Peyer's patch (tissue), 4 donors: ENCODE results near the gene LDLRAD3. TPM values are rescaled to one million over a fixed set of nuclear protein-coding genes. Genes with fewer than 3 reads are reported as not detected.

ENCODE experiments used
- DNase-seq, 3 donors: peaks; one replicate each; pipeline ENCODE4 v3.0.0-alpha.2; 2017 to 2019
- H3K27ac ChIP-seq, 4 donors: fragments of 200-600 bp; sonication (generic); one replicate each; pipeline ENCODE4 v1.5.1; 2016 to 2019
- H3K27me3 ChIP-seq, 2 donors: fragments of 200-600 bp; sonication (generic); one replicate each; pipeline ENCODE4 v1.5.1; 2019
- H3K36me3 ChIP-seq, 3 donors: fragments of 200-600 bp; sonication (generic); one replicate each; pipeline ENCODE4 v1.5.1; 2016 to 2019
- H3K4me1 ChIP-seq, 4 donors: fragments of 200-600 bp; sonication (generic); one replicate each; pipeline ENCODE4 v1.5.1; 2016 to 2019
- H3K4me3 ChIP-seq, 4 donors: fragments of 200-600 bp; sonication (generic); 1 replicate in 3 of 4; 2 replicates in 1 of 4; pipeline ENCODE4 v1.5.1; 2016 to 2019; ENCODE audit warnings: mild to moderate bottlenecking in 1 of 4
- H3K9me3 ChIP-seq, 4 donors: fragments of 200-600 bp; sonication (generic); one replicate each; pipeline ENCODE4 v1.5.1; 2016 to 2019; ENCODE audit warnings: mild to moderate bottlenecking in 1 of 4
- CTCF ChIP-seq, 6 experiments: fragments of 450-650 bp in 4 of 6; fragments of 200-600 bp in 2 of 6; sonication (generic) in 1 of 6; IDR thresholded peaks; one replicate each; pipeline ENCODE4 v1.5.1; 2017 to 2019; ENCODE audit warnings: antibody characterized with exemption in 6 of 6, mild to moderate bottlenecking in 3 of 6, moderate library complexity in 1 of 6
- POLR2A ChIP-seq, 2 donors: fragments of 450-650 bp; IDR thresholded peaks; one replicate each; pipeline ENCODE4 v1.5.1; 2017; ENCODE audit warnings: antibody characterized with exemption in 2 of 2, mild to moderate bottlenecking in 2 of 2, moderate library complexity in 2 of 2
- total RNA-seq, 4 donors: library from RNA; depleted of rRNA; stranded (reverse); fragments of >200 nt; gene quantifications; one replicate each; pipeline ENCODE4 v1.1.0, GENCODE V29; 2016

LDLRAD3 gene
- total RNA-seq, 4 donors from 2014 or later: 1.2 to 14.0 (median 4.8) TPM

DNA sequence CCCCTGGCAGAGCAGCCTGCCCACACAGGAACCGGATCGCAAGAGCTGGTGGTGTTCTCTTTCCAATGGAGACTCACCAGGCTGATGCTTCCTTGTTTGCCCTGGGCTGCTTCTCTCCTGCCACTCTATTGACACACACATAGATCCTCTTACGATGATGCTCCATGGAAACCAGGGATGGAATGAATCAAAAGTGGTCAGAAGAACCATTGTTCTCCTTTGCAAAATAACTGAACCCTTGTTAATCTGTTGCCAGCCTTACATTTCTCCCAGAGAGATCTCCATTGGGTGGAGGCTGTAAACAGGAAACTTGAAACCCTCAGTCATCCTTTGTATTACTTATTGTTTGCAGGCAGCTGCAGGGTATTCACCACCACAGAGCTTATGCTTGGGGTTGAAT, 24.6 kb upstream of the LDLRAD3 start:
- no peak for TF ChIP-seq POLR2A (IDR thresholded peaks at IDR 0.05)
- no peak for TF ChIP-seq CTCF (IDR thresholded peaks at IDR 0.05)

DNA sequence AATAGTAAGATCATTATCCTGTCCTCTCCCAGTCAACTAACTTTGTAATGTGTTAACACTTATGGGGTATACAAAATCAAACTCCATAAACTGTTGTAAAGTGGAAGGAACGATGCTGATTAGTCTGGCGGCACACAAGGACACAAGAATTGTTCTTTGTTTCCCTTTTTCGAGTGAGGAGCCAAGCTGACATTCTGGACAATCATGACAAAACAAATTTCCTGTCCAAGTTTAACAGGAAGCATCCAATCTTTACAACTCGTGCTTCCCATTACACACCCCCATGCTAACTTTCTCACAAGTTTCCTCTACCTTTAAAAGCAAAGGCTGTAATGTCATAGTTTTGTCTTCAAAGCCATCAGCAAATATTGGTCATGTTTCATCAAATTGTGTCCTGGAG, 20.4 kb upstream of the LDLRAD3 start:
- Histone ChIP-seq H3K4me3 (no peak overlapping the region), H3K36me3 (no peaks in the 10 kb centered on the region), H3K27me3 (no peaks in the 10 kb centered on the region), H3K4me1 (no peaks in the 10 kb centered on the region), H3K27ac (no peak overlapping the region), H3K9me3 (no peaks in the 10 kb centered on the region)
- no peak for DNase-seq
- no peak for TF ChIP-seq POLR2A (IDR thresholded peaks at IDR 0.05)
- TF ChIP-seq CTCF (IDR thresholded peaks at IDR 0.05): no peak

More for the DNA sequence above, 24.6 kb upstream of the LDLRAD3 start:
- Histone ChIP-seq H3K36me3 (no peaks in the 10 kb centered on the region), H3K27me3 (no peaks in the 10 kb centered on the region), H3K9me3 (no peaks in the 10 kb centered on the region), H3K4me1 (no peaks in the 10 kb centered on the region), H3K27ac (no peak overlapping the region), H3K4me3 (no peak overlapping the region)
- no peak for DNase-seq

GRCh38 chr11:35924811-35925210, 19.1 kb upstream of the LDLRAD3 start:
- Histone ChIP-seq H3K36me3 (no peaks in the 10 kb centered on the region), H3K4me3 (no peak overlapping the region), H3K27me3 (no peaks in the 10 kb centered on the region), H3K9me3 (no peaks in the 10 kb centered on the region), H3K4me1 (no peaks in the 10 kb centered on the region), H3K27ac (no peak overlapping the region)
- TF ChIP-seq POLR2A (IDR thresholded peaks at IDR 0.05) (no peak), CTCF (IDR thresholded peaks at IDR 0.05) (no peak)
- DNase-seq: no peak

GRCh38 chr11:35927104-35927503, 16.8 kb upstream of the LDLRAD3 start:
- no peak overlapping the region for H3K27ac ChIP-seq
- DNase-seq: no peak
- H3K9me3 ChIP-seq: peaks cover 0 to under 1% (median 0%) of the 10 kb centered on the region in 4 donors
- no peak overlapping the region for H3K4me3 ChIP-seq
- TF ChIP-seq CTCF (IDR thresholded peaks at IDR 0.05) (no peak), POLR2A (IDR thresholded peaks at IDR 0.05) (no peak)
- no peaks in the 10 kb centered on the region for H3K27me3 ChIP-seq
- H3K4me1 ChIP-seq: no peaks in the 10 kb centered on the region
- H3K36me3 ChIP-seq: no peaks in the 10 kb centered on the region

- DNase-seq: peak in 1 of 3 donors; percentile 80
- H3K27ac ChIP-seq: no peak overlapping the region
These were observed 16.2 kb upstream of the LDLRAD3 start for GRCh38 chr11:35927682-35928081.

More at GRCh38 chr11:35927682-35928081, 16.2 kb upstream of the LDLRAD3 start:
- Histone ChIP-seq H3K4me3 (no peak overlapping the region), H3K27me3 (no peaks in the 10 kb centered on the region), H3K9me3 (peaks cover 0 to 2% (median 0%) of the 10 kb centered on the region in 4 donors), H3K4me1 (no peaks in the 10 kb centered on the region), H3K36me3 (no peaks in the 10 kb centered on the region)
- TF ChIP-seq CTCF (IDR thresholded peaks at IDR 0.05): no peak
- no peak for TF ChIP-seq POLR2A (IDR thresholded peaks at IDR 0.05)
